ENCODE data around the gene SP140L.

SP140L gene

GRCh38 chr2:230323385-230324106 is 3.4 kb upstream of the SP140L start:
- in situ Hi-C loops (cut with HindIII; ENCODE audit: low sequenced_read_pairs), result no loop called here
- DNase-seq (ENCODE audit: low read depth), result no peak
- no peak for TF ChIP-seq CTCF (IDR thresholded peaks at IDR 0.05; ENCODE audit: low read depth, low read length, missing control alignments)
- H3K4me3 ChIP-seq (ENCODE audit: low read depth, low read length), result no peak overlapping the region

- in situ Hi-C loops (cut with HindIII; ENCODE audit: low sequenced_read_pairs), result no loop called here
Observed at GRCh38 chr2:230324503-230324902, 2.5 kb upstream of the SP140L start.

GRCh38 chr2:230325316-230326243 is 1.4 kb upstream of the SP140L start:
- in situ Hi-C loops (cut with HindIII; ENCODE audit: low sequenced_read_pairs), result no loop called here
- no peak for DNase-seq (ENCODE audit: low read depth)
- TF ChIP-seq CTCF (IDR thresholded peaks at IDR 0.05; ENCODE audit: low read depth, low read length, missing control alignments), result no peak
- H3K4me3 ChIP-seq (ENCODE audit: low read depth, low read length), result no peak overlapping the region

More at GRCh38 chr2:230324503-230324902, 2.5 kb upstream of the SP140L start:
- no peak for TF ChIP-seq CTCF (IDR thresholded peaks at IDR 0.05; ENCODE audit: low read depth, low read length, missing control alignments)
- no peak overlapping the region for H3K4me3 ChIP-seq (ENCODE audit: low read depth, low read length)
- DNase-seq (ENCODE audit: low read depth), result no peak

GRCh38 chr2:230327418-230328154 is 593 bp downstream of the SP140L start:
- no peak for TF ChIP-seq CTCF (IDR thresholded peaks at IDR 0.05; ENCODE audit: low read depth, low read length, missing control alignments)
- in situ Hi-C loops (cut with HindIII; ENCODE audit: low sequenced_read_pairs), result no loop called here
- H3K4me3 ChIP-seq (ENCODE audit: low read depth, low read length), result peak overlapping the region; percentile 43
- no peak for DNase-seq (ENCODE audit: low read depth)

- no peak for TF ChIP-seq CTCF (IDR thresholded peaks at IDR 0.05; ENCODE audit: low read depth, low read length, missing control alignments)
- H3K4me3 ChIP-seq (ENCODE audit: low read depth, low read length), result no peak overlapping the region
Observed at GRCh38 chr2:230328155-230328458, 1.1 kb downstream of the SP140L start.

GRCh38 chr2:230329946-230330605 is 3.1 kb downstream of the SP140L start:
- in situ Hi-C loops (cut with HindIII; ENCODE audit: low sequenced_read_pairs), result no loop called here
- TF ChIP-seq CTCF (IDR thresholded peaks at IDR 0.05; ENCODE audit: low read depth, low read length, missing control alignments), result no peak
- no peak for DNase-seq (ENCODE audit: low read depth)
- H3K4me3 ChIP-seq (ENCODE audit: low read depth, low read length), result no peak overlapping the region

More at GRCh38 chr2:230328155-230328458, 1.1 kb downstream of the SP140L start:
- no peak for DNase-seq (ENCODE audit: low read depth)
- in situ Hi-C loops (cut with HindIII; ENCODE audit: low sequenced_read_pairs), result no loop called here
